SK-N-SH treated with all-trans-retinoic acid at 6 μM for 48 hours (cell line): ENCODE data around the gene KIRREL3.

ENCODE experiments used
- ARNTL ChIP-seq: fragments of 450-650 bp; formaldehyde crosslinking; IDR thresholded peaks from 2 replicates; pipeline ENCODE4 v1.5.0; 2020; ENCODE audit warnings: low read depth, mild to moderate bottlenecking, moderate library complexity, borderline replicate concordance
- BACH2 ChIP-seq: fragments of 250-450 bp; sonication (Bioruptor Pico); IDR thresholded peaks from 2 replicates; pipeline ENCODE4 v1.9.0; 2021; ENCODE audit warnings: mild to moderate bottlenecking, borderline replicate concordance
- OSR1 ChIP-seq: fragments of 250-450 bp; sonication (Bioruptor Pico); IDR thresholded peaks from 2 replicates; pipeline ENCODE4 v1.8.0; 2022; ENCODE audit warnings: moderate library complexity, mild to moderate bottlenecking, inconsistent platforms
- PPARA ChIP-seq: fragments of 250-450 bp; sonication (Bioruptor Pico); IDR thresholded peaks from 2 replicates; pipeline ENCODE4 v1.5.0; 2020; ENCODE audit warnings: mild to moderate bottlenecking, borderline replicate concordance
- SNAI2 ChIP-seq: fragments of 250-450 bp; sonication (Bioruptor Pico); IDR thresholded peaks from 2 replicates; pipeline ENCODE4 v1.5.0; 2020; ENCODE audit warnings: mild to moderate bottlenecking, moderate library complexity
- TCF4 ChIP-seq: fragments of 250-450 bp; sonication (Bioruptor Pico); IDR thresholded peaks from 2 replicates; pipeline ENCODE4 v1.8.0; 2021; ENCODE audit warnings: mild to moderate bottlenecking, moderate library complexity, borderline replicate concordance
- TOX ChIP-seq: fragments of 250-450 bp; sonication (Bioruptor Pico); IDR thresholded peaks from 2 replicates; pipeline ENCODE4 v1.8.0; 2021; ENCODE audit warnings: mild to moderate bottlenecking, moderate library complexity, borderline replicate concordance
- ZC3H10 ChIP-seq: fragments of 250-450 bp; sonication (Bioruptor Pico); IDR thresholded peaks from 2 replicates; pipeline ENCODE4 v1.5.1; 2021; ENCODE audit warnings: mild to moderate bottlenecking, moderate library complexity
- ZFP3 ChIP-seq: fragments of 250-450 bp; sonication (Bioruptor Pico); IDR thresholded peaks from 2 replicates; pipeline ENCODE4 v1.5.0; 2020; ENCODE audit warnings: mild to moderate bottlenecking, moderate library complexity
- ZFP30 ChIP-seq: fragments of 450-650 bp; formaldehyde crosslinking; IDR thresholded peaks from 2 replicates; pipeline ENCODE4 v1.5.0; 2022; ENCODE audit warnings: mild to moderate bottlenecking, moderate library complexity
- ZNF565 ChIP-seq: fragments of 450-650 bp; formaldehyde crosslinking; conservative IDR thresholded peaks from 2 replicates; pipeline ENCODE4 v1.5.0; 2020; ENCODE audit warnings: low read depth, mild to moderate bottlenecking, moderate library complexity
- TF ChIP-seq, protein P1 (sequence below): fragments of 250-450 bp; sonication (Bioruptor Pico); IDR thresholded peaks from 2 replicates; pipeline ENCODE4 v1.8.0; 2020; ENCODE audit warnings: mild to moderate bottlenecking, moderate library complexity, borderline replicate concordance
- TF ChIP-seq, protein P2 (sequence below): fragments of 250-450 bp; sonication (Bioruptor Pico); IDR thresholded peaks from 2 replicates; pipeline ENCODE4 v1.5.1; 2020; ENCODE audit warnings: low read depth, mild to moderate bottlenecking, moderate library complexity
- TF ChIP-seq, protein P3 (sequence below): fragments of 250-450 bp; sonication (Bioruptor Pico); IDR thresholded peaks from 2 replicates; pipeline ENCODE4 v1.5.1; 2021; ENCODE audit warnings: mild to moderate bottlenecking, moderate library complexity

DNA sequence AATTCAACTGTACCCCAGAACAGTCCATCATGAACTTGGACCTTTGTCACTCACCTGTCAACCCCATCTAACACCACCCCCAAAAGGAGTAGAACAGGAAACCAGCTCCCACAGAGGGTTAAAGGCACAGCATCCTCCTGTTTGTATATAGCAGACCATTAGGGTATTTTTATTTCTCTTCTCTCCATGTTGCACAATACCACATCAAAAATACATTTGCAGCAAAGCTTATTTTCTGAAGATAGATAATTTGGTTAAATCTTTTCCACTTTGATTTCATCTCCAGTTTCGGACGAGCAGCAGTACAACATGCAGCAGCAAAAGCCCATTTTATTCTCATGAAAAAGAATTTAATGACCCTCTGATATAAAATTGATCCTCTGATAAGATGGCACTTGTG, 103.1 kb downstream of the KIRREL3 start:
- TF ChIP-seq BACH2 (no peak), TOX (CRISPR knock-in tag) (no peak), ZFP3 (CRISPR knock-in tag) (no peak), SNAI2 (no peak), OSR1 (no peak), ZC3H10 (CRISPR knock-in tag) (no peak), ZFP30 (no peak), TCF4 (CRISPR knock-in tag) (no peak), ZNF565 (CRISPR knock-in tag) (no peak), PPARA (CRISPR knock-in tag) (no peak), ARNTL (CRISPR knock-in tag) (no peak)
- TF ChIP-seq, protein P1, sequence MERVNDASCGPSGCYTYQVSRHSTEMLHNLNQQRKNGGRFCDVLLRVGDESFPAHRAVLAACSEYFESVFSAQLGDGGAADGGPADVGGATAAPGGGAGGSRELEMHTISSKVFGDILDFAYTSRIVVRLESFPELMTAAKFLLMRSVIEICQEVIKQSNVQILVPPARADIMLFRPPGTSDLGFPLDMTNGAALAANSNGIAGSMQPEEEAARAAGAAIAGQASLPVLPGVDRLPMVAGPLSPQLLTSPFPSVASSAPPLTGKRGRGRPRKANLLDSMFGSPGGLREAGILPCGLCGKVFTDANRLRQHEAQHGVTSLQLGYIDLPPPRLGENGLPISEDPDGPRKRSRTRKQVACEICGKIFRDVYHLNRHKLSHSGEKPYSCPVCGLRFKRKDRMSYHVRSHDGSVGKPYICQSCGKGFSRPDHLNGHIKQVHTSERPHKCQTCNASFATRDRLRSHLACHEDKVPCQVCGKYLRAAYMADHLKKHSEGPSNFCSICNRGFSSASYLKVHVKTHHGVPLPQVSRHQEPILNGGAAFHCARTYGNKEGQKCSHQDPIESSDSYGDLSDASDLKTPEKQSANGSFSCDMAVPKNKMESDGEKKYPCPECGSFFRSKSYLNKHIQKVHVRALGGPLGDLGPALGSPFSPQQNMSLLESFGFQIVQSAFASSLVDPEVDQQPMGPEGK = no peak
- TF ChIP-seq, protein P2, sequence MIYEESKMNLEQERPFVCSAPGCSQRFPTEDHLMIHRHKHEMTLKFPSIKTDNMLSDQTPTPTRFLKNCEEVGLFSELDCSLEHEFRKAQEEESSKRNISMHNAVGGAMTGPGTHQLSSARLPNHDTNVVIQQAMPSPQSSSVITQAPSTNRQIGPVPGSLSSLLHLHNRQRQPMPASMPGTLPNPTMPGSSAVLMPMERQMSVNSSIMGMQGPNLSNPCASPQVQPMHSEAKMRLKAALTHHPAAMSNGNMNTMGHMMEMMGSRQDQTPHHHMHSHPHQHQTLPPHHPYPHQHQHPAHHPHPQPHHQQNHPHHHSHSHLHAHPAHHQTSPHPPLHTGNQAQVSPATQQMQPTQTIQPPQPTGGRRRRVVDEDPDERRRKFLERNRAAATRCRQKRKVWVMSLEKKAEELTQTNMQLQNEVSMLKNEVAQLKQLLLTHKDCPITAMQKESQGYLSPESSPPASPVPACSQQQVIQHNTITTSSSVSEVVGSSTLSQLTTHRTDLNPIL = no peak
- TF ChIP-seq, protein P3, sequence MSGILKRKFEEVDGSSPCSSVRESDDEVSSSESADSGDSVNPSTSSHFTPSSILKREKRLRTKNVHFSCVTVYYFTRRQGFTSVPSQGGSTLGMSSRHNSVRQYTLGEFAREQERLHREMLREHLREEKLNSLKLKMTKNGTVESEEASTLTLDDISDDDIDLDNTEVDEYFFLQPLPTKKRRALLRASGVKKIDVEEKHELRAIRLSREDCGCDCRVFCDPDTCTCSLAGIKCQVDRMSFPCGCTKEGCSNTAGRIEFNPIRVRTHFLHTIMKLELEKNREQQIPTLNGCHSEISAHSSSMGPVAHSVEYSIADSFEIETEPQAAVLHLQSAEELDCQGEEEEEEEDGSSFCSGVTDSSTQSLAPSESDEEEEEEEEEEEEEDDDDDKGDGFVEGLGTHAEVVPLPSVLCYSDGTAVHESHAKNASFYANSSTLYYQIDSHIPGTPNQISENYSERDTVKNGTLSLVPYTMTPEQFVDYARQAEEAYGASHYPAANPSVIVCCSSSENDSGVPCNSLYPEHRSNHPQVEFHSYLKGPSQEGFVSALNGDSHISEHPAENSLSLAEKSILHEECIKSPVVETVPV = no peak
